ENCODE data around the gene FEZF2.

FEZF2 gene

GRCh38 chr3:62365391-62366125 lies 7.8 kb downstream of the FEZF2 start:
- no peak for TF ChIP-seq CTCF (conservative IDR thresholded peaks at IDR 0.05; ENCODE audit: low read depth)
- no peak for DNase-seq (ENCODE audit: low spot score)
- no peak overlapping the region for H3K27ac ChIP-seq
- POLR2A ChIA-PET (ENCODE audit: low non-redundant PET), result no interaction called here
- CTCF ChIA-PET, result no interaction called here

GRCh38 chr3:62364191-62364590 lies 9.2 kb downstream of the FEZF2 start:
- no peak for TF ChIP-seq CTCF (conservative IDR thresholded peaks at IDR 0.05; ENCODE audit: low read depth)
- ChIA-PET CTCF (no interaction called here), POLR2A (ENCODE audit: low non-redundant PET) (no interaction called here)

GRCh38 chr3:62363275-62363674 lies 10.1 kb downstream of the FEZF2 start:
- no peak for TF ChIP-seq CTCF (conservative IDR thresholded peaks at IDR 0.05; ENCODE audit: low read depth)
- no peak for DNase-seq (ENCODE audit: low spot score)
- ChIA-PET CTCF (no interaction called here), POLR2A (ENCODE audit: low non-redundant PET) (no interaction called here)
- no peak overlapping the region for H3K27ac ChIP-seq

More at GRCh38 chr3:62364191-62364590, 9.2 kb downstream of the FEZF2 start:
- H3K27ac ChIP-seq, result no peak overlapping the region
- no peak for DNase-seq (ENCODE audit: low spot score)

GRCh38 chr3:62361824-62362223 lies 11.5 kb downstream of the FEZF2 start:
- no peak for TF ChIP-seq CTCF (conservative IDR thresholded peaks at IDR 0.05; ENCODE audit: low read depth)
- no peak for DNase-seq (ENCODE audit: low spot score)
- ChIA-PET CTCF (no interaction called here), POLR2A (ENCODE audit: low non-redundant PET) (no interaction called here)
- H3K27ac ChIP-seq, result no peak overlapping the region

GRCh38 chr3:62361261-62361660 lies 12.1 kb downstream of the FEZF2 start:
- no peak for TF ChIP-seq CTCF (conservative IDR thresholded peaks at IDR 0.05; ENCODE audit: low read depth)
- CTCF ChIA-PET, result no interaction called here
- no peak for DNase-seq (ENCODE audit: low spot score)
- POLR2A ChIA-PET (ENCODE audit: low non-redundant PET), result no interaction called here
- no peak overlapping the region for H3K27ac ChIP-seq

- DNase-seq (ENCODE audit: low spot score), result no peak
- ChIA-PET POLR2A (ENCODE audit: low non-redundant PET) (no interaction called here), CTCF (interaction anchor here (0.5 to 0.6 kb wide), 2 partner anchors 143 to 869 kb away, joined by 3 to 4 read pairs; no protein-coding TSS in a partner anchor)
- no peak overlapping the region for H3K27ac ChIP-seq
- TF ChIP-seq CTCF (conservative IDR thresholded peaks at IDR 0.05; ENCODE audit: low read depth), result no peak
Measured at GRCh38 chr3:62359531-62359930, 13.8 kb downstream of the FEZF2 start.

Measured in RWPE1 (cell line).